ENCODE data around the gene SNRPF. TPM values are rescaled to one million over a fixed set of nuclear protein-coding genes. Genes with fewer than 3 reads are reported as not detected.

SNRPF gene
- total and polyA plus RNA-seq, 2 of the 8 experiments (the other 6 are each of a cell fraction or from before 2014, with no cell fraction given) = 58.5 to 79.7 TPM

DNA sequence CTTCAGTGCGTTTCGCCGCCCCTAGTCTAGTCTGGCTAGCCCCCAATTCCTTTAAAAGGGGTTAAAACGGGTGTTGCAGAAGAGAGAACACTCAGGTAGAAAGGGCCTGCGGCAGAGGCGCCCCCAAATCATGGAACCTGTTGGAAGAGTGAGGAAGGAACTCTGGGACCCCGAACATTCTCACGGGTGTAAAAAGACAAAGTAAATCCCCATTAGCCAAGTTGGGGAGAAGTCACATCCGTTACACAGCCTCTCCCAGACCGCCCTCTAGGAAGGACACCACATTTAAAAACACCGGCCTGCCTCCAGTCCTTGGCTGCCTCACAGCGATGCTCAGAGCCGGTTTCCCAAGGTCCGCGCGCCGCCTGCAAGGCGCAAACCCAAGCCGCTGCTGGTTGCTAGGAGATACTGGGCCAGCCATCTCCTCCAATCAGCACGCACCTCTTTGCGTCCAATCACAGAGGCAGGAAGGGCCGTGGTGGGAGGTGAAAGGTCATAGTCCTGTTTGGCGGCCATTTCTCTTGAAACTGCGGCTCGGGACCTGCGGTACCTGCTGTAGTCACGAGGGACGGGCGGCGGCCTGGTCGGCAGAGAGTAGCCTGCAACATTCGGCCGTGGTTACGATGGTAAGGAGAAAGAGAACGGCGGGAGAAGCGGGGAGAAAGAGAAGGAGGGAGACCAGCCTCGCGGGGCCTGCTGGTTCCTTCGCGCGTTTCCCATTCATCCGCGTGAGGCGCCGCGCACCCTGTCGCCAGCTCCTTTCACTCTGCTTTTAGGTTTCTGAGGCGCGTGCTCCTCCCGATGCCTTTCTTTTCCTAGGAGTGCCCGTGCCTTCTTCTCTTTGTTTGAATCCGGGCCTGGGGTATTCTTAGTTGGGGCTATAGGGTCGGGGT is at the start of gene SNRPF (continued):
- TF ChIP-seq, protein P1, sequence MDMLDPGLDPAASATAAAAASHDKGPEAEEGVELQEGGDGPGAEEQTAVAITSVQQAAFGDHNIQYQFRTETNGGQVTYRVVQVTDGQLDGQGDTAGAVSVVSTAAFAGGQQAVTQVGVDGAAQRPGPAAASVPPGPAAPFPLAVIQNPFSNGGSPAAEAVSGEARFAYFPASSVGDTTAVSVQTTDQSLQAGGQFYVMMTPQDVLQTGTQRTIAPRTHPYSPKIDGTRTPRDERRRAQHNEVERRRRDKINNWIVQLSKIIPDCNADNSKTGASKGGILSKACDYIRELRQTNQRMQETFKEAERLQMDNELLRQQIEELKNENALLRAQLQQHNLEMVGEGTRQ (IDR thresholded peaks at IDR 0.05; ENCODE audit: low read length) = no peak
- TF ChIP-seq, protein P2, sequence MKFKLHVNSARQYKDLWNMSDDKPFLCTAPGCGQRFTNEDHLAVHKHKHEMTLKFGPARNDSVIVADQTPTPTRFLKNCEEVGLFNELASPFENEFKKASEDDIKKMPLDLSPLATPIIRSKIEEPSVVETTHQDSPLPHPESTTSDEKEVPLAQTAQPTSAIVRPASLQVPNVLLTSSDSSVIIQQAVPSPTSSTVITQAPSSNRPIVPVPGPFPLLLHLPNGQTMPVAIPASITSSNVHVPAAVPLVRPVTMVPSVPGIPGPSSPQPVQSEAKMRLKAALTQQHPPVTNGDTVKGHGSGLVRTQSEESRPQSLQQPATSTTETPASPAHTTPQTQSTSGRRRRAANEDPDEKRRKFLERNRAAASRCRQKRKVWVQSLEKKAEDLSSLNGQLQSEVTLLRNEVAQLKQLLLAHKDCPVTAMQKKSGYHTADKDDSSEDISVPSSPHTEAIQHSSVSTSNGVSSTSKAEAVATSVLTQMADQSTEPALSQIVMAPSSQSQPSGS (IDR thresholded peaks at IDR 0.05; ENCODE audit: low read length) = 0 out of 2 replicates have a peak, but pooled peaks have one; percentile 14
- no peak for TF ChIP-seq RNF2 (IDR thresholded peaks at IDR 0.05; ENCODE audit: borderline replicate concordance, low read depth, low read length, missing control alignments, poor library complexity, severe bottlenecking)
- TF ChIP-seq TBP (IDR thresholded peaks at IDR 0.05; ENCODE audit: low read depth, low read length) = peak; percentile 90
- TF ChIP-seq SP1 (IDR thresholded peaks at IDR 0.05; ENCODE audit: low read depth, low read length) = peak; percentile 99
- peak; percentile 72; the same call in 1 of the 2 replicates for TF ChIP-seq GTF2F1 (IDR thresholded peaks at IDR 0.05; ENCODE audit: borderline replicate concordance, low read depth, low read length)
- peak; percentile 68 for TF ChIP-seq TAF7 (optimal IDR thresholded peaks at IDR 0.05; ENCODE audit: borderline replicate concordance, low read depth, low read length)
- TF ChIP-seq, protein P3, sequence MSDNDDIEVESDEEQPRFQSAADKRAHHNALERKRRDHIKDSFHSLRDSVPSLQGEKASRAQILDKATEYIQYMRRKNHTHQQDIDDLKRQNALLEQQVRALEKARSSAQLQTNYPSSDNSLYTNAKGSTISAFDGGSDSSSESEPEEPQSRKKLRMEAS (IDR thresholded peaks at IDR 0.05) = peak; percentile 85
